ENCODE data around the gene ADCY3.

ADCY3 gene

DNA sequence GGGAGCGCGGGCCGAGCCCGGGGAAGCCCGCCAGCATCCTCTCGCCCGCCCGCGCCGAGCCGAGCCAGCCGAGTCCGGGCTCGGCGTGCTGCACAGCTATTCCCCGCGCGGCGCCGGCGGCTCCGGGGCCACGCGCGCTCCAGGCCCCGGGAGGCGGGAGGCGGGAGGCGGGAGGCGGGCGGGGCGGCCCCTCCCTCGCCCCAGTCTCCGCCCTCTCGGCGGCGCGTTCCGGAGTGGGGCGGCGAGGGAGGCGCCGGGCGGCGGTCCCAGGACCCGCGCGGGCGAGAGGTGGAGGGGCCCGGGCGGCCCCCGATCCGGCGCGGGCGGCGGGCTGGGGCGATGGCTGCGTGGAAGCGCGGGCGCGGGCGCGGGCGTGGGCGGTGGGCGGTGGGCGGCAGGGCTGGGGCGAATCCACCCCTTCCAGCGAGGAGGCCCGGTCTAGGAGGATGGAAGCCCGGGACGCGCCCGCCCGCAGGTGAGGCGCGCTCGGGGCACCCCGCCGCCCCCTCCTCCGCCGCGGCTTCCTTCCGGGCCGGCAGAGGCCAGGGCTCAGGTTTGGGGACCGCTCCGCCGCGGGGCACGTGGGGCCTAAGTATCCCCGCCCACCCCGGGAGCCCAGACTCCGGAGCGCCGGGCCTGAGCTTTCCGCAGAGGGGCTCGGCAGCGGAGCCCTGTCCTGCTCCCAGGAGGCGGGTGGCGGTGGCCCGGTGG is at the start of gene ADCY3:
ADCY3 (minus strand) TSS at position 140 of the 711 bp plus-strand sequence. CDS start 1,250 bp downstream, outside the sequence.
- no peak for DNase-seq

DNA sequence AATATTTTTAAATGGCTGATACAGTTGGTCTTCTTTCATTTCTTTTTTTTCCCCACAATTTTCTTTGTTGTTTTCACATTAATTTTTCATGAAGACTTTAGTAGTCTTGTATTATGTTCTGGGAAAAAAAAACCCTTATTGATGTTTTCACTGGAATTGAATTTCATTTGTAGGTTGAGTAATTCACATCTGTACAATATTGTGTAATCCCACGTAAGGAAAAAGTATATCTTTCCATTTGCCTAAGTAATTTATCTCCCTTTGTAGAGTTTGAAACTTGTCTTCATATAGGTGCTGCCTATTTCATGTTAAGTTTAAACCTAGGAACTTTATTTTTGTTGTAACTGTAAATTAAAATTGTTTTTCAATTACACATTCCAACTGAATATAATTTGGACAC is 49.7 kb upstream of the ADCY3 start:
- DNase-seq: no peak

DNA sequence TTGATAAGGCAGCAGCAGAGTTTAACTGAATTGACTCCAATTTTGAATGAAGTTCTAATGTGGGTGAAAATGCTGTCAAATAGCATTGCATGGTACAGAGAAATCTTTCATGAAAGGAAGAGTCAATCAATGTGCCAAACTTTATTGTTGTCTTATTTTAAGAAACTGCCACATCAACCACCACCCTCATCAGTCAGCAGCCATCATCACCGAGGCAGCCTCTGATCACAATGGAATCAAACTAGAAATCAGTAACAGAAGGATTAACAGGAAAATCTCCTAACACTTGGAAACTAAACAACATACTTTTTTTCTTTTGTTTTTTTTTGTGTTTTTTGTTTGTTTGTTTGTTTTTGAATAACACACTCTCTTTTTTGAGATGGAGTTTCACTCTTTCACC is 41.9 kb upstream of the ADCY3 start:
- no peak for DNase-seq

DNA sequence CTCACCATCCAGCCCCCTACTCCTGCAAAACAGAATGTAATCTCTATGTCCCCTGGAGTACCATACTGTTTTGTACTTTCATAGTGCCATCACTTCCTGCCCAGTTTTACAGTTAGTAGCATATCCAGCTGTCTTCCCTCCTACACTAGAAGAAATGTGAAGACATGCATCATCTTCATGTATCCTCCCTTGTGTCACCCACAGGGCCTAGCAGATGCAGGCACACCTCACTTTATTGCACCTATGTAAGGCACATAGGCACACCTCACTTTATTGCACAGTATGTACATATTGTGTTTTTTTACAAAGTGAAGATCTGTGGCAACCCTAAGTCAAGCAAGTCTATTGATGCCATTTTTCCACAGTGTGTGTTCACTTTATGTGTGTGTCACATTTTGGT is 39.7 kb upstream of the ADCY3 start:
- no peak for DNase-seq

DNA sequence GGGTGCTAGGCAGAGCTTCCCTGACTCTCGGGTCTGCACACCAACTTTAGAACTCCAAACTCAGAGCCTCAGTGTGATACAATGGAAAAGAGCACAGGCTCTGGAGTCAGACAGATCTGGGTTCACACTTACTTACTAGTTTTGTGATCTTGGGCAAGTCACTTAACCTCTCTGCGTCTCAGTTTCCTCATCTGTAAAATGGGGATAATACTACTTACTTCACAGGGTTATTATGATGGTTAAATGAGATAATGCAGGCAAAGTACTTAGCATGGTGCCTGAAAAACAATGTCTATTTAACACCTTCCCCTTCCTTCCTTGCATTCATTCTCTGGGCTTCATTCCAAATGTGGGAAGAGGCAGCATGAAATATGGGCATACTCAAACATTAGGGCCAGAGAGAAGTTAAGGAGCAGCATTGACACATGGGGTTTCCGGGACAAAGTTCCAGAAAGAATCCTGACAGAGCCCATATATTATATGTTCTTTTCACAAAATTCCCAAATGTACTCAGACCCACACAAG is 38.4 kb upstream of the ADCY3 start:
- DNase-seq: no peak

DNA sequence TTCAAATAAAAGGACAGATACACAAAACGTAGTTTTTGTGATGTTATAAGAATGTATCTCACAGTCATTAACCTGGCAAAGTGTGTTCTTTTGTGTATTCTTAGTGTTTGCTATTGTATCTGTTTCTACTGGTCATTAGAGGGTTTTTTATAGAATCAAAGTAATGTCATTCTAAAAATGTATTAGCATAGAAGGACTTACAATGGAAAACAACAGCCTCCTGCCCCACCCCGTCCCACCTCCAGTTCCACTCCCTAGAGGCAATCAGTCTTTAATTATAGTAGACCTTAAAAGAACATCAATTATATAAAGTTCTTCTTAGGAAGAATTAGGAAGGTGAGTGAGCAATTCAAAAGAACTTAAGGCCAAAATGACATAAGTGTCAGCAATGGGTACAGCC is 37.9 kb upstream of the ADCY3 start:
- DNase-seq: no peak

DNA sequence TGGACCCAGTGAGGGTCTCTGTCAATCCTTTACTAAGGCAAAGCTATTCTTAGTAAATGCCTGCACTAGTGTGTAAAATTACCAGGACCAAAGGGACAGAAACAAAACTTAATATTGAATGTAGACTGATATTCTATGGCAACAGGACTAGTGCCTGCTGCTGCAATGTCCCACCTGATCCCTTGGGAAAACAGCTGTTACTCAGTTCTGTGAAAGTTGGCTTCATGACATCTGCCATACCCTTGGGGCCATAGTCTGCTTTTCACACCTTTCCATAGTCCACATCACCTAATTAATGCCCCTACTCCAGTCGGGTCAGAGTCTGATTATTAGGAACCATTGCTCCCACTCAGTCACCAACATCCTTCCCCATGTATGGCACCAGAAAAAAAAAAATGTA is 37.2 kb upstream of the ADCY3 start:
- DNase-seq: no peak

DNA sequence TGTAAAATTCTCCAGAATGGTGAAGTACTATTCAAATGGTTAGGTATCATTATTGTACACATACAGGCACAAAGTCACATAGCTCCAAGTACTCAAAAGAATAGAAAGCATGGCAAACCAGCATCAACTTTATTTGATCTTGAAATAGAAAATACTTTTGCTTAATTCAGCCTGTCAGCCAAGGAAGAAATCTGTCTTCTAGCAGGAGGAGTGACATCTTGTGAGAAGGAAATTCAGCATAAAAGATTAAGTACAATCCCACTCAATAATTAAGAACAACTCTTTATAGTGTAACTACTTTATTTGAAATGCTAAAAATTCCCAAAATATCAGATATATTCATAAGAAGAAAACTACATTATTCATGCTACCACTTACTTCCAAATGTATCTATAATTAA is 35.9 kb upstream of the ADCY3 start:
- no peak for DNase-seq

DNA sequence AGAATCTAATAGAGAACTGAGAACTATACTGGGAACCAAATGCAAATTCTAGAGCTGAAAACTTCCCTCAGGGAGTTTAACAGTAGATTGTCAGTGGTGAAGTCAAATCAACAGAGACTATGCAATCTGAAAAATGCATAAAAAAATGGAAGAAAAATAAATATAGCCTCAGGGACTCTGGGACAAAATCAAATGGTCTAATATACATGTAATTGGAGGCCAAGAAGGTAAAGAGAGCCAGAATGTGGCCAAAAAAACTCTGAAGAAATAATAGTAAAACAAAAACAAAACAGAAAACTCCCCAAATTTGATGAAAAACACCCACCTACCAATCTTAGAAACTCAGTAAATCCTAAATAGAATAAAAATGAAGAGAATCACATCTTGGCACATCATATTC is 35.2 kb upstream of the ADCY3 start:
- no peak for DNase-seq

DNA sequence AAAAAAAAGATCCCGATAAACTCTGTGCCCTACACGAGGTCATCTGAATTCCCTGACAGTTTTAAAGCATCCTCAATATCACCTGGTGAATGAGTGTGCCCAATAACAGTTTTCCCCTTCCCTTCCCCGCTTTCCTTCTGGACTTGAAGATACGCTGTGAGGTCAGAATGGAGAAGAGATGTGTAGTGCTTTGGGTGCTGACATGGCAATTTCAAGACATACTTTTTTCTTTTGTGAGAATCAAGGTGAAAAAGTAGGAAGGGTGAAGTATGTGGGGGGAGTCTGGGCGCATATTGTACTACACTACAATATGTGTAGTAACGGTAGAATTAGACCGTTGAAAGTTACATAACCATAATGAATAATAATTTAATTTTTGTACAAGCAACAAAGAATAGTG is 30.1 kb upstream of the ADCY3 start:
- DNase-seq: no peak

DNA sequence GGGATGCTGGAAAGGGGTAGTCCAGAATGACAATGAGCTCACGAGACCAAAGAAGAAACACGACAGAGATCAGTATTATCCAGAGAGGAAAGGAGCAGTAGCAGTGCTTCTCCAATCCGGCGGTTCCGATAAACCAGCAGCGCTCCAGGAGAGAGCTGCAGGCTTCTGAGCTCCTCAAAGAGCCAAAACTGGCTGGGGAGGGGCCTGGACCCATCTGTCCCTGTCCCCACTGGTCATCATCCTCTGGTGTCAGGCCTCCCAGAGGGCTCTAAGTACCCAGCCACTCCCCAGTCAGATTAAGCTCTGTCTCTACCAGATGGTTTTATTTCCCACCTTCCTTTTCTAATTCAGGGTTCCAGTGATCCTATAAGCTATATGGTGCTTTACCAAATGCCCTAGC is 28.5 kb upstream of the ADCY3 start:
- DNase-seq: no peak

DNA sequence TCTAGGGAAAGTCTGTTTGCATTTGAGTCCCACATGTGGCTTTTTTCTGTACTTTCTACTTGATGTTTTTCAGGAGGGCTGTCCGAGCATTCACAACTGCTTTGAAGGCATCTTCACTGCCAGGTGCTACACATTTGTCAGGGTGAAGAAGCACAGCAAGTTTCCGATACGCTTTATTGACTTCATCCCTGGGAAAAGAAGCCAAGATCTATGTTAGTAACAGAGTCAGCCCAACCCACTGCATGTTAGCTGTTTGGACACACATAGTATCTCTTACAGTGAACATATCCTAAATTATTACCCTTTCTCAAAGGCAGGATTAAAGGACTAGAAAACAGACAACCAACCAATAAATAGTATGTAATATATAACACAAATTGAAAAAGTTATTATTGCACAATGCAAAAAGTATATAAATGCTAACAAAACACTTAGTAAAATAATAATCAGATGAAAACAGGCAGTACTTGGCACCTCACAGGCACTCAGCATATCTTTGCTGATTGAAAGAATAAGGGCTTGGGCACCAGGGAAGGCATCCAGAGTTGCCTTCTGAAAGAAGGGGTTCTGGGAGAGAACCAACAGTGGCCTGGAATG is 27.6 kb upstream of the ADCY3 start:
- no peak for DNase-seq

DNA sequence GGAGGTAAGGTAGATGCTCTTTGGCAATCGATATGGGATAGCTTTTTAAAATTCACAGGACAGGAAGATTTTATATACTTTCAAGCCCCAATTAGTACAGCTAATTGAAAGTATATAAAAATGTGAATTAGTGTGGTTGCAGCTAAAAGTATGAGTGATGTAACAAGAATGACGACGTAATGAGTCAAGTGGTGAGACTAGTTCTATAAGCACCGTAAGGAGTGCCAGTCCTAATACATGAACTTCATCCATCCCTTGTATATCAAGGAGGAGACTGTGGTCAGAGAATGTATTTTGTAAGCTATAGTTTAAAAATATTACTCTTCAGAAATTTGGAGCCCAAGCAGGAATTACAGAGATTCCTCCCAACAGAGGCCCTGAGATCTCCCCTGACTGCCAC is 25.9 kb upstream of the ADCY3 start:
- DNase-seq: no peak

DNA sequence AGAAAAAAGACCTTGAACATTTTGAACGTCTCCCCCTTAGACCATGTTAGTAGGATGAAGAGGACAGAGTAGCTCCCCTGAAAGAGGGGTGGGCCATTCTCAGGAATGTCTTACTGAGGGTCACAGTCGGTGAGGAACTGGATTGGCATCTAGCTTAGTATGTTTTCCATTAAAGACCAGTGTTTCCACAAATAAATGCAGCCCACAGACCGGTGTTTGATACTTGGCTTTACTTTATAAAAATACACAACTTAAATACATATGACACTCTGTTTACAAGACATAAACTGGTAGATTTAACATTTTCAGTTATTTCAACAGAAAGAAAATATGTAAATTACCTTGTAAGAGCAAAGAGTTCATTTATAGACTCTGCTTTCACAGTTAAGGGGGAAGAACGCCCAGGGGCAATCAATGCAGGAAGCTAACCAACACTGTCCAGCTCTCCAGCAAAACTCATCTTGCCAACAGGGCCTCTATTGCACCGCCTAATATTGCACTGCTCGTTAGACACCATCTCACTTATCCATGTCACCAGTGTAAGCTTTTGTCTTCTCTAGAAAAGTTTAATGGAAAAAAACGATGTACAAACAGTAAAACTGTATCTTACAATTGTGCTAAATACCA is 23.5 kb upstream of the ADCY3 start:
- no peak for DNase-seq

DNA sequence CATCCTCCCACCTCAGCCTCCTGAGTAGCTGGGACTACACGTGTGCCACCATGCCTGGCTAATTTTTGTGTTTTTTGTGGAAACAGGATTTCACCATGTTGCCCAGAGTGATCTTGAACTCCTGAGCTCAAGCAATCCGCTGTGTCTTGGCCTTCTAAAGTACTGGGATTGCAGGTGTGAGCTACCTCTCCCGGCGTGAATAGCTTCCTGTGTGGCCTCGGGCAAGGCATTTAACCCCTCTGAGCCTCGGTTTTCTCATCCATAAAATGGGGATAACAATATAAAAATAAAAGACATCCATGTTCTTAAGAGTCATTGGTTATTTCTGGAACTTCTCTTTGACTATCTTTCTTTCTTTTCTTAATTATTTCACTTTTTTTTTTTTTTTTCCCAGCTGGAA is 19.3 kb upstream of the ADCY3 start:
- no peak for DNase-seq

DNA sequence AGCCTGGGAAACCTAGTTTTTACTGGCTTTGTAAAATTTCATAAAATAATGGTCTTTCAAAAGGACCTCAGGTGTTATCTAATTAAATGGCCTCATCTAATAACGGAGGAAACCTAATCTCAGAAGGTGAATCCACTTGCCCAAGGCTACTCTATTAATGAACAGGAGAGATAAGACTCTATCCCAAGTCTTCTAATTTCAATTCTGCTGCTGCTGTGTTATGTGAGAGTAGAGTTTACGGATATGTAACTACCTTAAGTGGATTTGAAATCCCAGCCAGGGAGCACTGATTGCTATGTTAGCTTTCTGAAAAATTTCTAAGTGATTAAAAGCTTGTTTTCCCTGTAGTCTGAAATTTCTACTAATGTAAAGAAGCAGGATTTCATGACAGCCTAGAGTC is 17.2 kb upstream of the ADCY3 start:
- no peak for DNase-seq

DNA sequence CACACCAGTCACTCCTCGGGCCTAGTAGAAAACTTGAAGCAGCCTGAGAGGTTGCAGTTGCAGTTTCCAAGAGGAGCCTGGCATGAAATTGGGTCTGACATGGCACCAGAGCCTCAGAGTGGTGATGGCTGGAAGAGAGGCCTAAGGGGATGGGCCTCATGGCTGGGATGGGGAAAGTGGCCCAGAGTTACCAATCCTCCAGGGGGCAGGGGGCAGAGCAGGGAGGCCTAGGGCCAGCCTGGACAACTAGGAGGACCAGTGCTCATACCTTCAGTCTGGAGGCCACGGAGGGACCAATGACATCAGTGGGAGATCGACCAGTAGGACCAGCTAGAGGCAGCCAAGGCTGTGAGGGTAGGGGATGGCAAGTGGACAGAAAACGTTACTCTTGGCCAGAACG is 15.1 kb upstream of the ADCY3 start:
- no peak for DNase-seq

DNA sequence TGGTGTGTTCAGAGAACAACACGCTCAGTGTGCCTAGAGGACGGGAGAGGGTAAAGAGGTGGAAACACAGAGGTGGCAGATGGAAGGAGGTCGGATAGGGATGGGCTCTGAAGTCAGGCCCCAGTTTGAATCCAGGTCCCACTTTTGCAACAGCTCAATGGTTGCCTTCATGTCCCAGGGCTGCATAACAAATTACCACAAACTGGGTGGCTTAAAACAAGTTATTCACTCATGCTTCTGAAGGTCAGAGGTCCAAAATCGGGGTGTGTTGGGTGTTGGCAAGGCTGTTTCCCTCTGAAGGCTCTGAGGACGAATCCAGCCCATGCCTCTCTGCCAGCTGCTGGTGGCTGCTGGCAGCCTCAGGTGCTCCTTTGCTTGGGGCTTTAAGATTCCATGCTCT is 12.7 kb upstream of the ADCY3 start:
- no peak for DNase-seq

DNA sequence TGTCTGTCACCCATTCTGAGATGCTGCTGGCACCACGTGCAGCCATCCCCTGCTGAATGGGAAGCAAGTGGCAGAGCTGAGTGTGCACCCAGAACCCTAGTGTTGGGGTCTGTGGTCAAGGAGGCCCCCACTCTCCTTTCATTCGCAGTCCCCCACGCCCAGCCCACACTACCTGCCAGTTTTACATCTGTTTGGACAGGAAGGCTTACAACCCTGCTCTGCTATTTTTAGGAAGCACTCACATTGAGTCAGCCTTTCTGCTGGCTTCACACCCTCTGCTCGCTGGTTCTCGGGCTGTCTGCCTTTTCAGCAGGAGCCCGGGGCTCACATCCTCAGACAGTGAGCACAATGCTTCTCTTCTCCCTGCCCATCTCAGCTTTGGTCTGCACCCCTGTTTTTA is 10.7 kb upstream of the ADCY3 start:
- peak in 1 of 2 donors; percentile 44 for DNase-seq

DNA sequence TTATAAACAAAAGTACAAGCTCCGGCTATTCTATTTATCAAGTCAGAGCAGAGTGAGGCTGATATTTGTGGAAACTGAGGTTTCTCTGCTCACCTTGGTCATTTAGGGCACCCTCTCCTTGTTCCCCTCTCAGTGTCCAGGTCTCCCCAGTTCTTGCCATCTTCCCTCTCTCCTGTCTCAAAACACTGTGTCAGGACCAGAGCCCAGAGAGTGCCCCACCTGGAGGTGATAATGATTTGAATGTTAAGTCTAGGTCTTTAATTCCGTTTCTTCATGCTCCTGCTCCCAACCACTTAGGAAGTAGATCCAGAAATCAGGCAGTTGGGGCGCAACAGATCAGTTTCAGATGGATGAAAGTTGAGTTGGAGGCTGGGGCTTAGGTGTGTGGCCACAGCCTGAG is 9.2 kb upstream of the ADCY3 start:
- no peak for DNase-seq

DNA sequence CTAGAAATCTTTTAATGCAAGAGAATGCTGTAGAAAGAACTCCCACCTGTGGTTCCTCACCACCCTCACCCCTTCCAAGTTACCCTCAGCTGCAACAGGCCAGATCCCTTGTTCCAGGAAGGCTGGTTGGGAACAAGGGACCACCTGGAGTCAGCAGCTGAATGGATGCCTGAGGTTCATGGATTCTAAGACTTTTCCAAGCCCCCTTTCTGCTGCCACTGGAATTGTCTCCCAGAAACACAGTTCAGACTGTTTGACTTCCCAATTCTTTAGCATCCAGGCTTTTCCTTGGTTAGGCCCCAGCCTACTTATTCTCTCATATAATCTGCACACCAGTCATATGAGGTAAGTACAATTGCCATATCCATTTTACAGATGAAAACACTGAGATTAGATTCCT is 8.0 kb upstream of the ADCY3 start:
- DNase-seq: no peak

DNA sequence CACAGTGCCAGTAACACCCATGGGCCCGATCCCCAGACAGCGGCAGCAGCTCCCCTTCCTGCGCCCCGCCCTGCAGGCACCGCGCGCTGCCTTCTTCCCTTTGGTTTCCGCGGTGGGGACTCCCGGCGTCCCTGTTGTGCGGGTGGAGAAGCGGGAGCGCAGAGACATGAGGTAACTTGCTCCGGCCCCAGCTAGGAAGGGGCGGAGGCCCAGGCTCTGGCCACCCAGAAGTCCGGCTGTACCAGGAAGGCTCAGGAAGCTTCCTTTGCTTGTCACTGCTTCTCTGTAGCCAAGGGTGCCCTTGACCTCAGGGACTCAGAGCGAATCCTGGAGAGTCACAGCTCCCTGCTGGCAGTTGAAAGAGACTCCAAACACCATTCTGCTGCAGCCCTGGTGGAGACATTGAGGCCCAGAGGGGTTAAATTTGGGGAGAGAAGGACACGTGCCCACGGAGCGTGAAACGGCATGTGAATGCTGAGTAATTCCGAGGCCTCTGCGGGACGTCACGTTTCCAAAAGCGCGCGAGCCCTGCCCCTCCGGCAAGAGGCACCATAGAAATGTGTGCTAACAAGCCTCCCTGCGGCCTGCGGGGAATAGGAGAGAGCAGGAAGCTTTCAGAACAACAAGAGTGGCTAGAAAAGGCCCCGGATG is 6.7 kb upstream of the ADCY3 start:
- no peak for DNase-seq

DNA sequence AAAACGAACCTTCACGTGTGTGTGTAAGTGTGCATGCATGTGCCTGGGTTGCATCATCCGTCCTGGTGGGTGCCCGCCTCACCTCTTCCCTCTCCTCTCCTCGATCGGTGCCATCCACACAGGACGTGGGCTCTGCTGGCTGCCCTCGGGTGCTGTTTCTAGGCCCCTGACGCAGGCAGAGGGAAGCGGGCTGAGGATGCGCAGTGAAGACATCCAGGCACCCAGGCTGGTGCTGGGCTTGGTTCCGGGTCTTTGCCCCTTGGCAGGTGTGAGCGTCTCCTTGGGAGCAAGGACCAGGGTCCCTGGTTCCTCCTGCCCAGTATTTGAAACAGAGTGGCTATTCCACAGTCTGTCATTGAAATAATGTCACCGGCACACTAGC is 6.2 kb upstream of the ADCY3 start:
- no peak for DNase-seq

DNA sequence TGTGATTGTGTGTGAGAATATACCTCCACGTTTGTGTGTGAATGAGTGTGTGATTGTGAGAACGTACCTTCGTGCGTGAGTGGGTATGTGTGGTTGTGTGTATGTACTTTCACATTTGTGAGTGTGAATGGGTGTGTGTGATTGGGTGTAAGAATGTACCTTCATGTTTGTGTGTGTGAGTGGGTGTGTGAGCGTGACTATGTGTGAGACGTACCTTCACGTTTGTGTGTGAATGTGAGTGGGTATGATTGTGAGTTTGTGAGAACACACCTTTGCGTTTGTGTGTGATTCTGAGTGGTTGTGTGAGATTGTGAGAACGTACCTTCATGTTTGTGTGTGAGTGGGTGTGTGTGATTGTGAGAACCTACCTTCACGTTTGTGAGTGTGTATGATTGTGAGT is 5.8 kb upstream of the ADCY3 start:
- DNase-seq: no peak

All from bone marrow (tissue), 2 donors.